GM21825 (cell line): Measurements from ENCODE around the gene SQOR.
A peak's percentile ranks its signal among the peaks of the same experiment; 100 is the strongest.

ENCODE experiments used
- ATAC-seq: cut with Tn5 transposase; IDR thresholded peaks from one replicate; pipeline ENCODE4 v1.9.1; 2021; ENCODE audit warnings: mild to moderate bottlenecking, moderate library complexity; ENCODE audit not compliant: unreplicated experiment

SQOR gene

GRCh38 chr15:45704329-45705249 is 69.8 kb downstream of the SQOR start:
- no peak for ATAC-seq

DNA sequence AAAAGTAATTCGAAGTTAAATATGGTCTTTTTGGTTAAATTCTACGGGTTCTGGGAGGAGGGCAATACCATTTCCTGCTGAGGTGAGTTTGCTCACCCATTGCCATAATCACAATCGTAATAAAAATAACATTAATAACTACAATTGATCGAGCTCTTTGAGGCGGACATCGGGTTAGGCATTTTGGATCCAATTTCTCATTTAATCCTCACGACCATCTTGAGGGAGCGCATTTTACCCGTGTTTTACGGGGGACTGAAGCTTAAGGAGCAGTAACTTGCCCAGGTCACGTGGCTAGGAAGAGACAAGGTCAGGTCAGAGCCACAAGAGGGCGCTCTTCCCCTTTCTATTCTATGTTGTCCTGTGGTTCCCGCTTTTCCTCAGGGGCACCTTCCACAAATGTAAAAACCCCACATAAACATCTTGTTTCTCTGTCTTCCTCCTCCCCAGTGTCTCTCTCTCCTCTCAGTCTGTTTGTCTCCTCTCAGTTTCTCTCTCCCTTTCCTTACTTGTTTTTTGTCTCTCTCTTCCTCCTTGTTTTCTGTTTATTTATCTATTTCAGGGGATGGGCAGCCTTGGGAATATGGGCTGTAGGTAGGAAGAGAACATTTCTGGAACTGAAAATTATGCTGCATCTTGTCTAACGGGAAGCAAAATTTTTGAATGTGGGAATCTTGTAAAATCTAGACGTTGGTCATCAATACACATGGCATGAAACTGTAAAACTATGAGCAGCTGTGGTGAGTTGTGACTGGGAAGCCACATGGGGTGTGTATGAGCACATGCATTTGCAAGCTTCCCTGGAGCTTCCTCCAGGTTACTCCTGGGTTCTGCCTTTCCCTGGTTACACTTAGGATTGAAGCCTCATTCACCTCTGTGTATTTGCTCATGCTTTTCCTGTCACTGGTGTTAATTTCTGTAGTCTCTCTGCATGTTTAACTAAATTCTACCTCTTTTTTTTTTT is 71.0 kb downstream of the SQOR start:
- peak; percentile 91 for ATAC-seq

- no peak for ATAC-seq
Measured at GRCh38 chr15:45710657-45711056, 75.8 kb downstream of the SQOR start.

DNA sequence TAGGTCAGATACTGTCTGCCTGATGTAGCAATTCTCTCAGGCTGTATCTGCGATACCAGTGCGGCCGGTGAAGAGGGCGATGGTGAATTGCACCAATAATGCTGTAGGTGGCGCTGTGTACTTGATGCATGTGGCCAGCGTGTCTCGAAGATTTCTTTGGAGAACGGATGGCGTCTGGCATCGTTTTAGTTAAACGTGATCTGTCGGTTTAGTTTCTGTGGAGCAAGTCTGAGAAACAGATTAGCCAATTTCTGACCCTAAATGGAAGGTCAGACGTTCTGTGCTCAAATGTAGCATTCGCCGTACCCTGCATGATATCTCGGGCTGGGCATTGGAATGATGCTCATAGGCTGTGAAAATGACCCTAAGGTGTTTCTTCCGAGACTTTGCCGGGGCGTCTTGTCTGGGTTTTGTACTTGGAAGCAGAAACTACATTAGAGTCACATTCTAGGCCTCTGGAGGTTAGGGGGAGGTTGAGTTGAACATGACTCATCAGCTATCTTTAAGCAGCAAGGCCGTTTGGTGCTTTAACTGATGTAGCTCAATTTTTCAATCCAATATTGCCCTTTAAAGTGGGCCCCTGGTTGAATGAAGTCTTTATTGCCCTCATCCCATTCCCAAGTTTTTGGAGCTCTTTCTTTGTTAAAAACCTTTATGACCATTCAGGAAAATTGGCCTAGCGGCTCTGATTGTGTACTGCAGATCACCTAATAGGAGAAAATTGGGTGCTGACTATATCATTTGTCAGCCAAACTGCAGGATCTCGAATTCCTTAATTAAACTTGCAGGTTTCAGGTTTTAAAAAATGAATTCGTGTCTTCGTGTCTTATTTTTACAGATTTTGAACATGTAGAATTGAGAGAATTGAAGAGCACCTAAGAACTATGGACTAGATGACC is 80.0 kb downstream of the SQOR start:
- ATAC-seq: no peak

DNA sequence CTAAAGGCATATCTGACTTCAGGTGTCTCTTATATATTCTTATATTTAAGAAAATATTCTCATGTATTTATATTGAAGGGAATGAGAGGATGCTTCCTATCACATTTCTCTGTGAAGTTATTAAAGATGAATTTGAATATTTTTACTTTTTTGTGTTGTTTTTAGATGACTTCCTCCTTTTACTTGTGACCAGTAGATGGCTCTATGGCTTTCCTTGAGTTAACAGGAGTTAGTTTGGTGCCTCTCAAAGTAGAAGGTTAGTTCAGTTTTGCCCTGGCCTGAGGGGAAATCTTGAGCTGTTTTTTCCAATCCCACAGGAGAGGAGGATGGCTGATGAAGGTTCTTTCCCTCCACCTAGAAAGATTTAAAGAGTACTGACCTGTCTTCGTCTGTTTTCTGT is 80.7 kb downstream of the SQOR start:
- no peak for ATAC-seq

- ATAC-seq: no peak
Measured at GRCh38 chr15:45719490-45719889, 84.7 kb downstream of the SQOR start.

DNA sequence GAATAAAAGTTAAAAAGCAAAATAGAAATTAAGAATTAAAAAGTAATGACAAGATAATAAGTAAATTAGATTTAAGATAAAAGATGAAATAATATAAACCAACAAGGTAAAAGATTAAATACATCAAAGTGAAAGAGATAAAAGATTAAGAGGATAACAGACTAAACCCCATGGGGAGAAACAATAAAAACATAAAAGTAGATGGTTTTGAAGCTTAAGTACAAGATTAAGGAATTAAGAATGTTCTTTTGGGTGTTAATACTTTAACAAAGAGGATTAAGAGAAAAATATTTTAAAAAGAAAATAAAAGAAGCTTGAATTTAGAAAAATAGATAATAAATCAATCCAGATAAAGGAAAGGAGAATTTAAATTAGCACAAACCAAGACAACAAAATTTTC is 85.4 kb downstream of the SQOR start:
- no peak for ATAC-seq

DNA sequence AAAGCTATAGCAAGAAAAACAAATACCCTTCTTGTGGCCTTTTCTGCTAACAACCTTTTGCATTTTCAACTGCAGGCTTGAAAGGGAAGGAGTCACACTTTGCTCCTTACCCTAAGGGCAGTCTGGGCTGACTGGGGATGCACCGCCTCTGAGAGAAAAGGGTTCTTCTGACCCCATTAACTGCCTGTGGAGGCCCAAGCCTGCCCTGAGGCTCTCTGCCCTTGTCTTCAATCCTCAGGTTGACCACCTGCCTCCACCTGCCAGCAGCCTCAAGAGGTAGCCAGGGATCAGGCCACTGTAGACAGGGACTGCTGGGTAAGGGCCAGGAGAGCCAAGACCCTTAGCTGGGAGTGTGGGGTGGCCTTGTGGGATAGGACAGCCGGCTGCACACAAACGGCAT is 93.8 kb downstream of the SQOR start:
- ATAC-seq: no peak

GRCh38 chr15:45729141-45729540 is 94.3 kb downstream of the SQOR start:
- ATAC-seq: no peak

- no peak for ATAC-seq
Measured at GRCh38 chr15:45731343-45731742, 96.5 kb downstream of the SQOR start.

GRCh38 chr15:45732662-45733061 is 97.8 kb downstream of the SQOR start:
- no peak for ATAC-seq

- no peak for ATAC-seq
Measured at GRCh38 chr15:45734260-45734711, 99.5 kb downstream of the SQOR start.
